Liver (tissue), 9 donors: ENCODE data around the gene ACIN1. TPM values are rescaled to one million over a fixed set of nuclear protein-coding genes. Genes with fewer than 3 reads are reported as not detected.

Source experiments
- DNase-seq: peaks from one replicate; pipeline ENCODE4 v3.0.0-alpha.2; 2017; ENCODE audit warnings: low spot score
- H3K27ac ChIP-seq, 2 donors: one replicate each; pipeline ENCODE4 v1.7.0; 2013; ENCODE audit warnings: inconsistent platforms in 2 of 2, low read length in 2 of 2, control low read depth in 1 of 2, low read depth in 1 of 2, mild to moderate bottlenecking in 1 of 2
- H3K27me3 ChIP-seq, 4 donors: one replicate each; pipeline versions ENCODE4 v1.6.1 to v1.7.0; 2013; ENCODE audit warnings: low read length in 3 of 4, inconsistent platforms in 1 of 4, mild to moderate bottlenecking in 1 of 4, moderate library complexity in 1 of 4; ENCODE audit not compliant: control insufficient read depth in 4 of 4, insufficient read depth in 4 of 4
- H3K36me3 ChIP-seq, 4 donors: one replicate each; pipeline versions ENCODE4 v1.6.1 to v1.7.0; 2013; ENCODE audit warnings: low read length in 3 of 4, mild to moderate bottlenecking in 3 of 4, low read depth in 1 of 4, moderate library complexity in 1 of 4; ENCODE audit not compliant: control insufficient read depth in 4 of 4, insufficient read depth in 3 of 4
- H3K4me1 ChIP-seq, 4 donors: one replicate each; pipeline versions ENCODE4 v1.6.1 to v1.7.0; 2013; ENCODE audit warnings: low read length in 3 of 4, mild to moderate bottlenecking in 3 of 4, moderate library complexity in 1 of 4; ENCODE audit not compliant: control insufficient read depth in 4 of 4, insufficient read depth in 4 of 4
- H3K4me3 ChIP-seq, 3 donors: one replicate each; pipeline versions ENCODE4 v1.6.1 to v1.7.0; 2013; ENCODE audit warnings: low read length in 3 of 3, control low read depth in 1 of 3, low read depth in 1 of 3, mild to moderate bottlenecking in 1 of 3
- H3K9ac ChIP-seq, 2 donors: one replicate each; pipeline ENCODE4 v1.7.0; 2013; ENCODE audit warnings: low read length in 2 of 2, mild to moderate bottlenecking in 2 of 2, moderate library complexity in 2 of 2, control low read depth in 1 of 2, low read depth in 1 of 2
- H3K9me3 ChIP-seq, 4 donors: one replicate each; pipeline versions ENCODE4 v1.6.1 to v1.7.0; 2013; ENCODE audit warnings: low read length in 3 of 4; ENCODE audit not compliant: control insufficient read depth in 4 of 4
- ATF3 ChIP-seq: IDR thresholded peaks from 2 replicates; pipeline ENCODE4 v1.6.1; 2016; ENCODE audit warnings: antibody characterized with exemption
- CTCF ChIP-seq: fragments of 150-350 bp; IDR thresholded peaks from 2 replicates; pipeline ENCODE4 v1.5.1; 2017; ENCODE audit warnings: improper control_type of control experiment, low read depth, low read length; ENCODE audit not compliant: missing input control
- EGR1 ChIP-seq, 2 donors: IDR thresholded peaks; 2 replicates each; pipeline ENCODE4 v1.6.1; 2016 to 2018; ENCODE audit warnings: antibody characterized with exemption in 2 of 2, low read depth in 2 of 2
- FOXA1 ChIP-seq: IDR thresholded peaks from 2 replicates; pipeline ENCODE4 v1.6.1; 2016; ENCODE audit warnings: antibody characterized with exemption
- FOXA2 ChIP-seq: IDR thresholded peaks from 2 replicates; pipeline ENCODE4 v1.6.1; 2016; ENCODE audit warnings: antibody characterized with exemption
- GABPA ChIP-seq, 2 donors: IDR thresholded peaks in 1 of 2; conservative IDR thresholded peaks in 1 of 2; 2 replicates each; pipeline ENCODE4 v1.6.1; 2016; ENCODE audit warnings: antibody characterized with exemption in 2 of 2, mild to moderate bottlenecking in 1 of 2, moderate library complexity in 1 of 2
- HNF4A ChIP-seq, 2 donors: conservative IDR thresholded peaks; 2 replicates each; pipeline ENCODE4 v1.6.1; 2016; ENCODE audit warnings: antibody characterized with exemption in 2 of 2, mild to moderate bottlenecking in 2 of 2
- HNF4G ChIP-seq: IDR thresholded peaks from 2 replicates; pipeline ENCODE4 v1.6.1; 2016; ENCODE audit warnings: antibody characterized with exemption
- JUND ChIP-seq, 2 donors: IDR thresholded peaks; 2 replicates each; pipeline ENCODE4 v1.6.1; 2016; ENCODE audit warnings: antibody characterized with exemption in 2 of 2
- MAX ChIP-seq: IDR thresholded peaks from 2 replicates; pipeline ENCODE4 v1.6.1; 2016; ENCODE audit warnings: antibody characterized with exemption
- NR2F2 ChIP-seq: IDR thresholded peaks from 2 replicates; pipeline ENCODE4 v1.6.1; 2016; ENCODE audit warnings: antibody characterized with exemption
- RAD21 ChIP-seq, 2 donors: IDR thresholded peaks; 2 replicates each; pipeline ENCODE4 v1.6.1; 2016; ENCODE audit warnings: antibody characterized with exemption in 2 of 2, mild to moderate bottlenecking in 2 of 2
- REST ChIP-seq: IDR thresholded peaks from 2 replicates; pipeline ENCODE4 v1.6.1; 2016; ENCODE audit warnings: antibody characterized with exemption, mild to moderate bottlenecking
- RXRA ChIP-seq, 2 donors: IDR thresholded peaks; 2 replicates each; pipeline ENCODE4 v1.6.1; 2017 to 2018; ENCODE audit warnings: antibody characterized with exemption in 2 of 2, mild to moderate bottlenecking in 1 of 2
- SP1 ChIP-seq: IDR thresholded peaks from 2 replicates; pipeline ENCODE4 v1.6.1; 2018; ENCODE audit warnings: antibody characterized with exemption, mild to moderate bottlenecking
- TAF1 ChIP-seq: conservative IDR thresholded peaks from 2 replicates; pipeline ENCODE4 v1.6.1; 2016; ENCODE audit warnings: antibody characterized with exemption, mild to moderate bottlenecking
- YY1 ChIP-seq: IDR thresholded peaks from 2 replicates; pipeline ENCODE4 v1.6.1; 2016; ENCODE audit warnings: antibody characterized with exemption, mild to moderate bottlenecking
- ZBTB33 ChIP-seq: IDR thresholded peaks from 2 replicates; pipeline ENCODE4 v1.6.1; 2016; ENCODE audit warnings: antibody characterized with exemption
- WGBS: extraction: QIAGEN DNeasy Blood & Tissue Kit; methylation state at CpG from one replicate; pipeline ENCODE4 v1.1.7; 2013; 5-methylcytosine and 5-hydroxymethylcytosine counted together
- polyA plus RNA-seq, 2 donors: library from polyadenylated mRNA; stranded (reverse) in 1 of 2; unstranded in 1 of 2; fragments of 200-250 nt in 1 of 2; fragments of >200 nt in 1 of 2; fragmentation: Nextera tagmentation in 1 of 2; extraction: Ambion mirVana in 1 of 2; gene quantifications; one replicate each; pipeline versions ENCODE4 v1.2.1 to v1.2.3, GENCODE V29; 2013 to 2015
- total RNA-seq, 2 donors: library from RNA; depleted of rRNA; stranded (reverse); fragments of >200 nt; gene quantifications; one replicate each; pipeline ENCODE4 v1.2.3, GENCODE V29; 2014
- donor health status: healthy.
- donor health status: healthy.
- donor health status: healthy.
- donor health status: healthy.
- donor health status: healthy.

The ACIN1 gene
- total and polyA plus RNA-seq, 4 donors, result 8.1 to 50.6 (median 37.1) TPM

GRCh38 chr14:23034498-23035302, 60.2 kb downstream of the ACIN1 start, which contains the start of gene PSMB5:
Gene PSMB5 (minus strand): TSS chr14:23034900. CDS start chr14:23034881, 19 bp downstream.
- H3K4me3 ChIP-seq, result peak within 1 kb of the TSS; percentile 78 to 91 (median 83)
- DNase-seq, result peak; percentile 89
- H3K9ac ChIP-seq, result peak within 1 kb of the TSS; percentile 81 to 94
- TF ChIP-seq FOXA1 (no peak), RAD21 (IDR thresholded peaks at IDR 0.05) (peak in 1 of 2 donors; percentile 13), TAF1 (peak; percentile 67), REST (peak; percentile 78), HNF4A (conservative IDR thresholded peaks at IDR 0.05) (peak in 1 of 2 donors; percentile 40), FOXA2 (no peak), CTCF (no peak), NR2F2 (peak; percentile 57), YY1 (peak; percentile 100), SP1 (peak; percentile 48), ATF3 (peak; percentile 71), RXRA (IDR thresholded peaks at IDR 0.05) (peak; percentile 40 to 50), ZBTB33 (peak; percentile 82), EGR1 (IDR thresholded peaks at IDR 0.05; ENCODE audit: low read depth in 2 of 2) (peak in 1 of 2 donors; percentile 30), HNF4G (no peak), JUND (IDR thresholded peaks at IDR 0.05) (peak in 1 of 2 donors; percentile 38), GABPA (IDR thresholded peaks at IDR 0.05 in 1 of 2, conservative IDR thresholded peaks at IDR 0.05 in 1 of 2) (peak; percentile 61 to 92), MAX (peak; percentile 79)
- WGBS, result under 1% methylated on average over 36 of the region's 36 CpGs
- no peaks in the 10 kb centered on the region for H3K9me3 ChIP-seq
- no peaks in the 10 kb centered on the region for H3K27me3 ChIP-seq
- peaks cover 5 to 12% (median 8%) of the 10 kb centered on the region in 4 donors for H3K4me1 ChIP-seq
- H3K36me3 ChIP-seq, result peaks cover 6 to 16% (median 13%) of the 10 kb centered on the region in 4 donors
- H3K27ac ChIP-seq, result peak within 1 kb of the TSS; percentile 91 to 95
